ENCODE measurements around the gene CELA2A.
A peak's percentile ranks its signal among the peaks of the same experiment; 100 is the strongest.
"Not testable (repeated sequence)": the region's sequence is repeated elsewhere in the genome, so short reads cannot be mapped to it uniquely, and the experiment has no call there.

The CELA2A gene

GRCh38 chr1:15471067-15471466 lies 14.5 kb downstream of the CELA2A start:
- DNase-seq: not testable (repeated sequence)

DNA sequence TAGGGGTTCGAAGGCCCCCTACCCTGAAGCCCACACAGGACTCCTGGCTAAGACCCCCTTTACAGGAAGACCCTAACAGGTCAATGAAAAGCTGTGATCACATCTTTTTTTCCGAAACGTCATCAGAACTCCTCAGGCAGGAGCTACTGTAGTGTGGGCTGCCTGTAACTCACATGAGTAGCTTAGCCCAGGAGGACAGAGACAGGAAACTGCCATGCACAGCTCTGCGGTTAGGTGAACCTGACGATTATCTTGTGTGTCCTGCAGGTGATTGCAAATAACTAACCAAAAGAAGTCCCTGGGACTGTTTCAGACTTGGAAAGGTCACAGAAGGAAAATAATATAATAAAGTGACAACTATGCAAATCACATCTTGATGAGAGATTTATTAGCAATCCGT lies 15.2 kb downstream of the CELA2A start:
- DNase-seq: not testable (repeated sequence)

DNA sequence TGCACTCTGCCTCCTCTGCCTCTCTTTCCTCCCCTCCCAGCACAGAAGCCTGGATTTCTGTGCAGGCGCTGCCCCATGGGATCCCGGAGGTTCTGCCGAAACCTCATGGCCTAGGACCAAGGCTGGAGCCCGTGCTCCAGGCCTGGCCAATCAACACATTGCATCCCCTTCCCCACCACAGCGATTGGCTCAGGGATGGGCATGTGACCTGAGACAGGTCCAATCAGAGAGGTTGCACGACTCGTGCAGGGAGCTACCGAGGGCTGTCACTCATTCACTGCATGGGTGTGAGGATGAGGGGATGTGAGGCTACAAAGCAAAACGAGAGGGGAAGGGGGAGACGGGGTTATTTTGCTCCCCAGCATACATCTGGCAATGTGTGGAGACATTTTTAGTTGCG lies 16.1 kb downstream of the CELA2A start:
- DNase-seq: no peak

- DNase-seq: no peak
Observed at GRCh38 chr1:15475752-15476314, 19.3 kb downstream of the CELA2A start, which contains the start of gene CELA2B. CELA2B (plus strand) TSS chr1:15476104; CDS start chr1:15476126, 22 bp downstream.

- no peak for DNase-seq
Observed at GRCh38 chr1:15476927-15477326, 20.4 kb downstream of the CELA2A start.

- no peak for DNase-seq
Observed at GRCh38 chr1:15477646-15478212, 21.2 kb downstream of the CELA2A start.

GRCh38 chr1:15479654-15480347 lies 23.3 kb downstream of the CELA2A start:
- DNase-seq: no peak

GRCh38 chr1:15482455-15482854 lies 25.9 kb downstream of the CELA2A start:
- DNase-seq: not testable (repeated sequence)

DNA sequence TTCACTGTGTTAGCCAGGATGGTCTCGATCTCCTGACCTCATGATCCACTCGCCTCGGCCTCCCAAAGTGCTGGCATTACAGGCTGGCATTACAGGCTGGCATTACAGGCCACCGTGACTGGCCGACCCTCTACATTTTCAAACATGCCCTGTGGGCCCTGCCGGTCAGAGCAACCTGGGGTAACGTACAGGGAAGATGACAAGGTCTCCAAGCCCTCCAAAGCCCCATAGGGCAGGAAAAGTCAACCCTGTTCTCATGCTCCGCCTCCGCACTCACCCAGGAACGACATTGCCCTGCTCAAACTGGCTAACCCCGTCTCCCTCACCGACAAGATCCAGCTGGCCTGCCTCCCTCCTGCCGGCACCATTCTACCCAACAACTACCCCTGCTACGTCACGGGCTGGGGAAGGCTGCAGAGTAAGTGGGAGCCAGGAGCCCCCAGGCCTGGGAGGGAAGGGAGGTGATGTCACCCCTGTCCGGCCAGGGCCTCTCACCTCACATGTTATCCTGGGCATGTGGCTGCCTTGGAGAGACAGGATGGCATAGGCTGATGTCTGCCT lies 26.5 kb downstream of the CELA2A start:
- DNase-seq: not testable (repeated sequence)

DNA sequence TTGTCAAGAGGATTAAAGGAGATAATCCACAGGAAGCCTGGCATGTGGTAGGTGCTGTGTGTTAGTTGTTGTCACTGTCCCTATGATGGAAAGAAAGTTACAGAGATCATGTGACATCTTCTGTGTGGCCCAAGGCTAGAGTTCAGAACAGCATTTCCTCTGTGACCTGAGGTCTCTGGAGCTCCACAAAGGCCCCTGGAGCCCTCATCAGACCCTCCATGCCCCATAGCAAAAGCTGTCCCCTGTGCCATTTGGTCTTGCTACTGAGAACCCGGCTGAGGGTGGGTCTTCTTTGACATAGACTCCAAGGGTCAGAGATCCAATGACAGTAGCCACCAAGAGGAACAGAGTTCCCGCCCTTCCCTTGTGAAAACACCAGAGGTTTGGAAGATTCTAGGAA lies 27.4 kb downstream of the CELA2A start:
- no peak for DNase-seq

GRCh38 chr1:15484443-15484842 lies 27.9 kb downstream of the CELA2A start:
- DNase-seq: not testable (repeated sequence)

- DNase-seq: no peak
Observed at GRCh38 chr1:15485636-15486035, 29.1 kb downstream of the CELA2A start.

- DNase-seq: not testable (repeated sequence)
Observed at GRCh38 chr1:15486844-15487610, 30.5 kb downstream of the CELA2A start.

DNA sequence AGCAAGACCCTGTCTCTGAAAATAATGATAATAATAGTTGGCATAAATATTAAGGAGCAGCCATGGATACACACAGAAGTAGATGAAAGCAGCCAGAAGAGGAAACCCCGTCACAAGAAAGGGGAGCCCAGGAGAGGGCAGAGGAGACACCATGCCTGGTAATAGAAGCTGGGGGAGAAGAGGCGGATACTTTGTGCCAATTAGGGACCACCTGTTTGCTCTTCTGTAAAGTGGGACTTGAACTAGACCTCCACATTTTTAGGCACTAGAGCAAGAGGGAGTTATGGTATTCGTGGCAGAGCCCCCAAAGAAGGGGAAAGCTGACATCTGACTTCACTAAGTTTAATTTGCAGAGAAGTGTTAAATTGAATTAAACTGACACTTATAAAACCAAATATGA lies 31.8 kb downstream of the CELA2A start:
- no peak for DNase-seq

DNA sequence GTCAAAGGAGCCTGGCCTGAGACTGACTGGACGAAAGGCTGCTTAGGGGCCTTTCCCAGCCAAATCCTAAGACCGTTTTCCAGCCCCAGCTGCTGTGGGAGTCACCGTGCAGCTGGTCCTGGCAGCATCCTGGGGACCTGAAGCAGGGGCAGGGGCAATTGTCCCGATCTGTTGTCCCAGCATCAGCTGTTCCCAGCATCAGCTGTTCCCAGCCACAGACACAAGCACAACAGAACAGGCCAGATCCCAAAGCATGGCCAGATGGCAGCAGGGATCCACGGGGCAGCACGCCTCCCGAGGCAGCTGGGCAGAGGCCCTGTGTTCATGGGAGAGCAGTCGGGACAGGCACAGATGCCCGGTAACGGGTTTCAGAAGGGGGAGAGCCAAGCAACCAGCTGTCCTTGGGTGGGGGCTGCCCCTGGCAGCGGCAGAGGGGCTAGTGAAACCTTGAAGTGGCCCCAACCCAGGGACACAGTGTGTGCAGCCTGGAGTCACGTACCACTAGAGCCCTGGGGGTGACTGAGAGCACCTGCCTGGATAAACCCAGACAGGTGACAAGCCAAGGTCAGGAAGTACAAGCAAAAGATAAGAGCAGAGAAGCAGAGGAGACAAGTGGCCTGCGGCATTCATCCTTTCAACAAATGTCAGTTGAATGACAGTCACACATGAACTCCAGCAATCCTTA lies 32.7 kb downstream of the CELA2A start:
- no peak for DNase-seq

DNA sequence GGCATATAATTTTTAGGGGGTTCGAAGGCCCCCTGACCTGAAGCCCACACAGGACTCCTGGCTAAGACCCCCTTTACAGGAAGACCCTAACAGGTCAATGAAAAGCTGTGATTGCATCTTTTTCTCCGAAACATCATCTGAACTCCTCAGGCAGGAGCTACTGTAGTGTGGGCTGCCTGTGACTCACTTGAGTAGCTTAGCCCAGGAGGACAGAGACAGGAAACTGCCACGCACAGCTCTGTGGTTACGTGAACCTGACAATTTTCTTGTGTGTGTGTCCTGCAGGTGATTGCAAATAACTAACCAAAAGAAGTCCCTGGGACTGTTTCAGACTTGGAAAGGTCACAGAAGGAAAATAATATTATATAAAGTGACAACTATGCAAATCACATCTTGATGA lies 34.5 kb downstream of the CELA2A start:
- DNase-seq: not testable (repeated sequence)

DNA sequence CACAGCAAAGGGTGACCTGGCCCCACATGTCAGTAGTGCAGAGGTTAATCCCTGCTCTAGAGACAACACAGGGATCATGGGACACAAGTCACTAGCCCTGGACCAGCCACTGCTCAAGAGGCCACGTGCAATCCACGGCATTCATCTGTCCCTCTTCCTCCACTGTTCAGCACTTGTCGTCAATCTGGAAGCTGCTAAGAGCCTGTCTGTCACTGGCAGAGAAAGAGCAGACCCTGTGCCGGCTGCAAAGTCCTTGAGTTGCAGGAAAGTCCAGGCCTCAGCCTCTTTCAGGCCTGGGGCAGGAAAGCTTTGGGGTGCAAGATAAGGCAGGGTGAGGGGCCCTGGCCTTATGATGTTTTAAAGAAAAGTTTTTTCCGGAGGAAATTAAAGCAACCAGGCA lies 36.1 kb downstream of the CELA2A start:
- no peak for DNase-seq

- no peak for DNase-seq
Observed at GRCh38 chr1:15493869-15494390, 37.4 kb downstream of the CELA2A start.

GRCh38 chr1:15500184-15501178 lies 43.9 kb downstream of the CELA2A start:
- no peak for DNase-seq

DNA sequence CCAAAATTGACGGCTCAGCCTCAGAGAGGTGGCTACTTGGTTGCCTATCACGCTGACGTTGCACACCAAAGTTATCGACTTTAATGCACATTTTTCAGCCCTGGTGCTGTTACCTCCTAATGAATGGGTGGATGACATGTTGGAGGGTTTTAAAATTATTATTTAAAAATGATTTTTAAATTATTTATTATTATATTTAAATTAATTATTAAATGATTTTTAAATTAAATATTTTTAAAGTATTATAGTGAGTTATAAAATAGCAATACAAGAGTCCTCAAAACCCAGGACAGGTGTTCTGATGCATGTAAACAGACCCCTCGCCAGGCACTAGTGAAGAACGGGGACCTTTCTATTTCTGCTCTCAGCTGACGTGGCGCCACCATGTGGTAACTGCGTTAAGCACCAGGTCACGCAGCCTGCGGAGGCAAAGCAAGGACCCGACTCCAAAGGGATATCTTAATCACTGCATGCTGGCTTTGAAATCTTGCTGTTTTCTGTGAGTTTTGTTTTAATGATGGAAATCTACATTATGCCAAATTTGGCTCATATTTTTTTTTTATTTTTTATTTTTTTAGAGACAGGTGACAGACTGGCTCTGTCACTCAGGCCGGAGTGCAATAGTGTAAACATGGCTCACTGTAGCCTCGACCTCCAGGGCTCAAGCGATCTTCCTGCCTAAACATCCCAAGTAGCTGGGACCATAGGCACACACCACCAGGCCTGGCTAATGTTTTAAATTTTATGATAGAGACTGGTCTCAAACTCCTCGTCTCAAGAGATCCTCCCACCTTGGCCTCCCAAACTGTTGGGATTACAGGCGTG lies 44.9 kb downstream of the CELA2A start:
- DNase-seq: peak; percentile 55

Measured in activated T-cell treated with anti-CD3 and anti-CD28 coated beads, Interleukin-2, amount 50 U/mL, for 1 hour (primary cell).